GM12891 (cell line): ENCODE results near the gene COL5A2.

ENCODE experiments used
- DNase-seq: peaks from one replicate; pipeline ENCODE4 v3.0.0; 2011; ENCODE audit warnings: low spot score; ENCODE audit not compliant: insufficient read length
- FAIRE-seq: peaks from 2 replicates; lab custom pipeline; 2011; peaks lifted over from hg19 to GRCh38; lab: Jason Lieb, UNC
- PAX5 ChIP-seq: IDR thresholded peaks from 2 replicates; pipeline ENCODE4 v1.6.1; 2011; ENCODE audit warnings: low read length, moderate library complexity, mild to moderate bottlenecking; ENCODE audit not compliant: insufficient read depth, severe bottlenecking
- POLR2A ChIP-seq: IDR thresholded peaks from 2 replicates; pipeline ENCODE4 v1.6.1; 2011; ENCODE audit warnings: low read depth, low read length, control low read depth
- POLR2AphosphoS5 ChIP-seq: IDR thresholded peaks from 2 replicates; pipeline ENCODE4 v1.6.1; 2011; ENCODE audit warnings: low read depth, low read length, control low read depth
- POU2F2 ChIP-seq: IDR thresholded peaks from 2 replicates; pipeline ENCODE4 v1.6.1; 2011; ENCODE audit warnings: low read depth, mild to moderate bottlenecking, control low read depth, low read length, moderate library complexity
- SPI1 ChIP-seq: IDR thresholded peaks from 2 replicates; pipeline ENCODE4 v1.6.1; 2011; ENCODE audit warnings: low read depth, low read length, control low read depth
- TAF1 ChIP-seq: IDR thresholded peaks from 2 replicates; pipeline ENCODE4 v1.6.1; 2011; ENCODE audit warnings: low read depth, low read length, control low read depth

COL5A2 gene

DNA sequence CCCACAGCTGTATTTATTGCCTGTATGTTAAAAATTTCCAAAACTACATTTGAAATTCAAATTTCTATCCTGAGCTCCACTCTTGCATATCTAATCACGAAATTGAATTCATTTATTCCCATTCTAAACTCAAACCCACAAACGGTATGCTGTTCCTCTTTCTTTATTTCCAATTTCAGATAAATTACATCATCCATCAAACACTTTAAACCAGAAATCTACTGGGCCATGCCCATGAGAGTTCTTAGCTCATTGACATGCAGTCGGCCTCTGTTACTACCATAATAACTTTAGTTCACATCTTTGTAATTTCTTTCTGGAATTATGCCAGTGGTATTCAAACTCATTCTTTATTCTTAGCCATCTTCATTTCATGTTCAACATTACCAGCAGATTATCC is 105.1 kb downstream of the COL5A2 start:
- FAIRE-seq (no peak), DNase-seq (no peak)
- no peak for TF ChIP-seq POLR2A
- TF ChIP-seq SPI1 = peak; percentile 31; the same call in 1 of the 2 replicates

DNA sequence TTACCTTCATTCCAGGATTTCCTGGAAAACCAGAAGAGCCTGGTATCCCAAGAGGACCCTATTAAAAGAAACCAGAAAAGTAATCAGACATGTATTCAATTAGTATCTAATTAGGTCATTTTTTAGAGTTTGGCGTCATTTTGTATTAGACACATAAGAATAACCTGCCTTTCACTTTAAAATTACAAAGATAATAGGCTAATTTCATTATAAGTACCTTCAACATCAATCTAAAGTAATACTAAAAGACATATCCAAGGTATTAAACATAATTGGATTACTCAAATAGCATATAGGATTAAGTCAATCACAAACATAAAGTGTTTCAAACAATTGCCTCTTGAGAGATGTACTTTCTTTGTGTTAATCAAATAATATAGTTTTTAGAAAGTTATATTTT is 107.5 kb downstream of the COL5A2 start:
- TF ChIP-seq SPI1 = no peak
- TF ChIP-seq POLR2AphosphoS5 = no peak
- no peak for TF ChIP-seq PAX5
- TF ChIP-seq POU2F2 = no peak
- DNase-seq (no peak), FAIRE-seq (no peak)

DNA sequence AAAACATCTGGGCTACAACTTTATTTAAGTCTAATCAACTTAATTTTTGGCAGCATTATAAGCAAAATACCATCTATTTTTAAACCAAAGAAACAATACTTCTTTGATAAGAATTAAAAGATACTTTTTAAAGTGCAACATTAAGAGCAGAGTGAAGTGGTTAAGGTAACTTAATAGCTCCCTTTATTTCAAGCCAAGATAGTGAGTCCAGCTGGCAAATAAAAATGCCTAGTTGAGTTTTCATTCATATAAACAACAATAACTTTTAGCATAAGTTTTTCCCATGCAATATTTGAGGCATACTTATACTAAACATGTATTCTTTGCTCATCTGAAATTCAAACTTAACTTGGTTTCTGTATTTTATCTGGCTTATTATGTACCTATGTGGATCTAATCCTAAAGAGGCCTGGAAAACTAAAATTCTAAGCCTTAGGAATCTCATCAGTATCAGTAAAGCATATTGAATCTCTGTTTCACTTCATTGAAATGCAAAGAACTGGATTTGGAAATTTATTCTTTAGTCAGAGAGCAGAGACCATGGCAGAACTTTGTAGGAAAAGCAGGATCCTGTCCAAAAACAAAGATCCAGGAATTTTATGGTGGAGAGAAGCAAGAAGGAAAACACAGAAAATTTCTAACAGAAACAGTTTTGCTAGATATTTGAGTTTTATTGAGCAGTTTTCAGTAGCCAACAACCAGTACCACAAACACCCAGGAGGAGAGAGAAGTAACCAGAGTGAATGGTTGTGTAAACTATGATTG is 109.5 kb downstream of the COL5A2 start:
- DNase-seq = no peak
- no peak for FAIRE-seq
- TF ChIP-seq SPI1 (no peak), TAF1 (no peak), POU2F2 (no peak), POLR2A (no peak), PAX5 (no peak), POLR2AphosphoS5 (no peak)

DNA sequence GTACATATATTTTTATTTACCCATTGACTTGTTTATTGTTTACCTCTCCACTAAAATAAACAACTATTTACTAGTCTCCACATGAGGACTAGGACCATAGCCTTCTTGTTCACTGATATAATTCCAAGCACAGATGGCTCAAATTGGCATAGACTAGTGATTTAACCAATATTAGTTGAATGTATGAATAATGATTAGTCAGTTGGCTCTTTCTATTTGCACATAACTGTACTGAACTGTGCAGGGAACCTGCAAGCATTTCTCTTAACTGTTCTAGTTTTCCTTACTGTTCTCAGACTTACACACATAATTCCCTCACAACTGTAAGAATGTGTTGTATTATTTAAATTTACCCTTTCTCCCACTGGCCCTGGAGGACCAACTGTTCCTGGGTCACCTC is 113.5 kb downstream of the COL5A2 start:
- FAIRE-seq (no peak), DNase-seq (no peak)
- TF ChIP-seq PAX5 (no peak), POLR2A (no peak), TAF1 (no peak), POU2F2 (no peak), SPI1 (no peak), POLR2AphosphoS5 (no peak)

DNA sequence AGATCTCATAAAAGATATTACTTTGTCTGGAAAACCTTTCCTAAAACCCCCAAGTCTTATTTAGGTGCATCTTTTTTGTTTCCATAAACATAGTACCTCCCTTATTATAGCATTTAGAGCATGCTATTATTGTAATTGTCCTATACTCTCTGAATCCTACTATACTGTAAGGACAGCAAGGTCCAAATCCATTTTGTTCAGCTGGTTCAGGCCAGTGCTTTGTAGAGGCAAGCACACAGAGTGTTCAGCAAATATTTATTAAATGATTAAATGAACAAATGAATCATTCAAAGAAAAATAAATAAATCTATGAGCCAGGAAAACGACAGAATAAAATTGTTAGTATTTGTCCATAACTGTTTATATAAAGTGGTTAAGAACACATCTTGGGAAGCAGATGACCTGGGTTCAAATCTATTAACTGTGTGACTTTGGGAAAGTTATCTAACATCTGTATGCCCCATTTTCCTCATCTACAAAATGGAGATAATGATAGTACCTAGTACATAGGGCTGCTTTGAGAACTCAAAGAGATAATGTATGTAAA is 119.4 kb downstream of the COL5A2 start:
- no peak for FAIRE-seq
- TF ChIP-seq TAF1 (no peak), PAX5 (no peak), POLR2A (no peak), SPI1 (no peak), POU2F2 (no peak), POLR2AphosphoS5 (no peak)
- DNase-seq = no peak

DNA sequence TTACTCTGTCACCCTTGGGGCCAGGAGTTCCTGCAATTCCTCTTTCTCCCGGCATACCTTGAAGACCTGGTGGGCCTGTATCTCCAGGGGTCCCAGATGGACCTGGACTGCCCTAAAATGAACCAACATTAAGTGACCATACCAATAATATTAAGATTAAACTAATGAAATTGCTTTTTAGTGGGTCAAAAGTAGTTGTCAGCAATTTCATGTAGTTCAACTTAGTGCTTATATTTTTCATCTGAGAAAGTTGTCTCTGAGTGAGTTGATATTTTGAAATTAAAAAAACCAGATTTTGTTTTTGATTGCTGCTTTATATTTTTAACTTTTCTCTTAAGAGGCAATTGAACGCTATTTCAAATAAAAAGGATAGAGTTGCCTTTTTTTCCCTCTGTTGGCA is 122.2 kb downstream of the COL5A2 start:
- DNase-seq = no peak
- TF ChIP-seq POLR2A = no peak
- no peak for TF ChIP-seq PAX5

DNA sequence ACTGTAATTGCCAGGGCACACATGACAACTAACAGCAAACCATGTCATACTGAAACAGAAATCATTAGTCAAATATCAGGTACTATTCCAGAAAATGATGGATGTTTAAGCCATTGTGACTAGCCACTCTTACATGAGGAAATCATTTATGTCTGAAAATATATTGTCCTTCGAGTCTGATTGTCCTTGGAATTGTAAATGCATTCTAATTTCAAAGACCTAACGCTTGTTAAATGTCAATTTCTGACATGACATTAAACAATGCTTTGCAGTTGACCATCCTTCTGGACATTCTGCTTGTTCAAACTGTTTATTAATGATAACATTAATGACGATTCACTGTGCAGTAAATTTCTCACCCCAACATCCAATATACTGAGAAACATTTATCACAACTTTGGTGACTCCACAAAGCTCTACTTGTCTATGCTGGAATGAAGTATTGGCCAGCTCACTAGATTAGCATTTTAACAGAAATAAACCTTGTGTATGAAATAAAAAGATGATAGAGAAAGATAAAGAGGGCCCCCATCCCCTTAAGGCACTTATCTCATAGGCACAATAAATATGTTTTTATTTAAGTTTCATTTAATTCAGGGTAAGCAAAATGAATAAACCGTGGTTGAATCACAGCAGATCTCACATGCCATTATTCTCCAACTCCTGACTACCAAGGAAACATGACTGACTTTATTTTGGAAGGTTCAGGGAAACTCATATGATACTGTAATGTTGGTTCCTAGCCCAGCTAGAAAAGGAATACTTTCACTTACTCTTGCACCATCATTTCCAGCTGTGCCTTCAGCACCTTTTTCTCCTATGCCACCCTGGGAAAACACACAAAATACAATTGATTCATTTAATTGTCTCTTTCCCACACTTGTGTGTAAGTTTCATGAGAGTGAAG is 123.1 kb downstream of the COL5A2 start:
- FAIRE-seq (no peak), DNase-seq (no peak)
- no peak for TF ChIP-seq PAX5
- TF ChIP-seq POLR2A = no peak

More for the DNA sequence above, 122.2 kb downstream of the COL5A2 start:
- no peak for FAIRE-seq

DNA sequence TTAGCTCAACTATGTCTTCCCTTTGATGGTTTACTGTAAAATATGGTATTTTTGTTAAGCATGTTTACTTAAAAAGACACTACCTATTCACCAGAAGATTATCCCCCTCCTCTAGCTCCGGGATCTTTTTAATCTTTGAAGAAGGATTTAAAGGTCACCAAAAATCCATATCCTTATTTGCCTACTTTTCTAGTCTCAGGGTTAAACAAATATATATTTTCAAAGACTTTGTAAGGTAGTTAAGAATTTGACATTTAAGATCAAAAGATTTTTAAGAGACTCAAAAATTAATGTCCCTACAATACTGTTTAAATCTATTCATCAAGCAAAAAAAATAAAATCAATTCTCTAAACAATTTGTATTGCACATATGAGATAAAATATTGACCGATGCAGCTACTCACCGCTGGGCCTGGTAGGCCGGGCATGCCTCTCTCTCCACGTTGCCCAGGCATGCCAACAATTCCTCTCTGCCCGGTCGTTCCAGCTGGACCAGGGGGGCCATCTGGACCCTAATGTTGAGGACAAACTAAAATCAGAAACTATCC is 129.3 kb downstream of the COL5A2 start:
- TF ChIP-seq POLR2A (no peak), POLR2AphosphoS5 (no peak), TAF1 (no peak), PAX5 (no peak), SPI1 (no peak)
- FAIRE-seq = no peak
- no peak for DNase-seq

DNA sequence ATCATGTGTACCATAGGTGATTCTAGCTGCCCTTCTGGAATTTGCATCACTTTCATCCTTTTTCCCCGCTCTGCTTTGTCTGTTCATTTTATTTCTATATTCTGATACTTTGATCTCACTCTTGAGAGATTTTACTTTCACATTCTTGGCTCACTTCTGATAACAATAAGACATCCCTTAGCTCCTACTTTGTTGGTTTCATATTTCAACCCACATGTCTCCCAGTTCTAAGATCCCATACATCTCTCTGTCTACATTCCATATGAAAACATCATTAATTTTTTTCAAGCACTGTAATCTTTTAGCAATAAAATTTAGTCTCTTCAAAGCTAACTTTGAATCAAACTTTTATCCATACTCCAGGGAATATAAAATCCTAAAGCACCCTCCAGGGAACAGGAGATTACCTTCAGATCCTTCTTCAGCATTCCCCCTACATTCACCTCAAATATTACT is 129.8 kb downstream of the COL5A2 start:
- no peak for DNase-seq
- TF ChIP-seq PAX5 = no peak
- TF ChIP-seq POLR2AphosphoS5 = no peak
- no peak for TF ChIP-seq POU2F2
- FAIRE-seq = no peak

DNA sequence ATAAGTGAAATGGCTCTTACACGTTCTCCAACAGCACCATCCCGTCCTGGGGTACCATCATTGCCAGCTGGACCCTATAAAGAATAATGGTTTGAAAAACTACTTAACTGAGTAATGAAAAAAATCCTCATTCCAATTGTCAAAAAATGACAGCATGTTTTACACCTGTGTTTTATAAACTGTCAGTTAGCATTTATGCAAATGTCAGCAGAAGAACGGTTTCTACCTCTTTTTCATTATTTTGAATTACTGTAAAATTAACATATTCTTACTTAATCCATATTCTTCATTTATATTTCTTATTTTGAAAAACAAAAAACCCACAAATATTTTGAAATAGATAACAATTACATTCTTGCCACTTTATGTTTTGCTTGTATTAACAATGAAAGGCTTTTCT is 131.4 kb downstream of the COL5A2 start:
- TF ChIP-seq POU2F2 (no peak), TAF1 (no peak), SPI1 (no peak), PAX5 (no peak), POLR2A (no peak), POLR2AphosphoS5 (no peak)
- no peak for DNase-seq
- no peak for FAIRE-seq
